ENCODE data around the gene TMEM272.

TMEM272 gene

DNA sequence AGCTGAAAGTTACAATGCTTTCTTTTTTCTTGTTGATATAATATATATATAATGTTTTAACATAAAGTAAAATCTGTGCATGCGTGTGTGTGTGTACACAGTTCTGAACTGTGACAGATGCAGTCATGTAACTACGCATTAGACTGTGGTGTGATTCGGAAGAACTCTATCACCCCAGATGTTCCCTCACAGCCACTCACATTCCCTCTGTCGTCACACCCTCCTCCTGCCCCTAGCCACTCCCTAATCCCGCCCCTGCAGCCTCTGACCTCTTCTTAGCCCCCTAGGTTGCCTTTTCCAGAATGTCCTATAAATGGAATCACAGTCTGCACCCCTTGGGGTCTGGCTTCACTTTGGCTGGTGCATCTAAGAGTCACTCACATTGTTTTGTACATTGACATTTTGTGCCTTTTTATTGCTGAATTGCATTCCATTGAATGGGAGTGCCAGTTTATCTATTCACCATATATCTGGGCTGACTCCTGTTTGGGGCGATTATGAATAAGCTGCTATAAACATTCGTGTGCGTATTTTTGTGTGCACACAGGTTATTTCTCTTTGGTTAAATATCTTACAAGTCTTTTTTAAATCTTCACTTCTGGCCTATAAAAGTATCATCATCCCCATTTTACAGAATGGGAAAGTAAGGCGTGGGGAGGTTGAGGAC lies 61.4 kb downstream of the TMEM272 start:
- no peaks in the 10 kb centered on the region for H3K36me3 Mint-ChIP-seq (ENCODE audit: low read depth)
- TF ChIP-seq, protein P1, sequence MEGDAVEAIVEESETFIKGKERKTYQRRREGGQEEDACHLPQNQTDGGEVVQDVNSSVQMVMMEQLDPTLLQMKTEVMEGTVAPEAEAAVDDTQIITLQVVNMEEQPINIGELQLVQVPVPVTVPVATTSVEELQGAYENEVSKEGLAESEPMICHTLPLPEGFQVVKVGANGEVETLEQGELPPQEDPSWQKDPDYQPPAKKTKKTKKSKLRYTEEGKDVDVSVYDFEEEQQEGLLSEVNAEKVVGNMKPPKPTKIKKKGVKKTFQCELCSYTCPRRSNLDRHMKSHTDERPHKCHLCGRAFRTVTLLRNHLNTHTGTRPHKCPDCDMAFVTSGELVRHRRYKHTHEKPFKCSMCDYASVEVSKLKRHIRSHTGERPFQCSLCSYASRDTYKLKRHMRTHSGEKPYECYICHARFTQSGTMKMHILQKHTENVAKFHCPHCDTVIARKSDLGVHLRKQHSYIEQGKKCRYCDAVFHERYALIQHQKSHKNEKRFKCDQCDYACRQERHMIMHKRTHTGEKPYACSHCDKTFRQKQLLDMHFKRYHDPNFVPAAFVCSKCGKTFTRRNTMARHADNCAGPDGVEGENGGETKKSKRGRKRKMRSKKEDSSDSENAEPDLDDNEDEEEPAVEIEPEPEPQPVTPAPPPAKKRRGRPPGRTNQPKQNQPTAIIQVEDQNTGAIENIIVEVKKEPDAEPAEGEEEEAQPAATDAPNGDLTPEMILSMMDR (IDR thresholded peaks at IDR 0.05; ENCODE audit: unreplicated experiment in 3 of 3): no peak
- no peak overlapping the region for H3K27ac Mint-ChIP-seq
- no peak overlapping the region for H3K4me3 Mint-ChIP-seq
- H3K9me3 Mint-ChIP-seq: no peaks in the 10 kb centered on the region
- H3K27me3 Mint-ChIP-seq (ENCODE audit: low read depth): peaks cover 5% of the 10 kb centered on the region
- peaks cover 53% of the 10 kb centered on the region for H3K4me1 Mint-ChIP-seq

DNA sequence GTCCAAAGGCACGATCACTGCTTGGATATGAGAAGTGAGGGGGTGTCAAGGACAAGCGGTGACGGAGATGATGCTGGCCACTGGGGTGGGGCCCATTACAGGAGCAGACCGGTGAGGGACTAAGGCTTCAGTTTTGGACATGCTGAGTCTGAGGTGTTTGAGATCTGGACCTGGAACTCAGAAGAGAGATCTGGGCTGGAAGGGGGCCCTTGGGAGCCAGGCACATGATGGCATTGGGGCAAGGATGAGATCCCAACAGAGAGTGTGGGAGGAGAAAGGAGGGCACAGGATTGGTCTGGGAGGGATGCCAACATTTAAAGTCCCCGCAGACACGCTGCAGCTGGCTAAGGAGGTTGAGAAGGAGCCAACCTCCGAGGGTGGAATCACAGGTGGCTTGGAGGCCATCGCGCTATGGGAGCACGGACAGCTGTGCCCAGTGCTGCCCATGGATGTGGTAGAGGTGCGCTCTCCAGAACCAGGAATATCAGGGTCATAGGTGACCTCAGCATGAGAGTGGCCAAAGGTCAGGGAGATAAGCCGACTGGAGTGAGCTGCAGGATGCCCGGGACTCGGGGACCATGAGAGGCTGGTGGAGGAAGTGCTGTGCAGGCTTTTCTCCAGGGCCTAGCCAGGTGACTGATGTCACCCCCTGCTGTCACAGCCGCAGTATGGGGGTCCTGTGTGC lies 62.8 kb downstream of the TMEM272 start:
- H3K4me3 Mint-ChIP-seq: no peak overlapping the region
- H3K4me1 Mint-ChIP-seq: peaks cover 58% of the 10 kb centered on the region
- peaks cover 5% of the 10 kb centered on the region for H3K27me3 Mint-ChIP-seq (ENCODE audit: low read depth)
- H3K27ac Mint-ChIP-seq: no peak overlapping the region
- no peaks in the 10 kb centered on the region for H3K36me3 Mint-ChIP-seq (ENCODE audit: low read depth)
- no peaks in the 10 kb centered on the region for H3K9me3 Mint-ChIP-seq
- TF ChIP-seq, protein P1 (IDR thresholded peaks at IDR 0.05; ENCODE audit: unreplicated experiment in 3 of 3): no peak

DNA sequence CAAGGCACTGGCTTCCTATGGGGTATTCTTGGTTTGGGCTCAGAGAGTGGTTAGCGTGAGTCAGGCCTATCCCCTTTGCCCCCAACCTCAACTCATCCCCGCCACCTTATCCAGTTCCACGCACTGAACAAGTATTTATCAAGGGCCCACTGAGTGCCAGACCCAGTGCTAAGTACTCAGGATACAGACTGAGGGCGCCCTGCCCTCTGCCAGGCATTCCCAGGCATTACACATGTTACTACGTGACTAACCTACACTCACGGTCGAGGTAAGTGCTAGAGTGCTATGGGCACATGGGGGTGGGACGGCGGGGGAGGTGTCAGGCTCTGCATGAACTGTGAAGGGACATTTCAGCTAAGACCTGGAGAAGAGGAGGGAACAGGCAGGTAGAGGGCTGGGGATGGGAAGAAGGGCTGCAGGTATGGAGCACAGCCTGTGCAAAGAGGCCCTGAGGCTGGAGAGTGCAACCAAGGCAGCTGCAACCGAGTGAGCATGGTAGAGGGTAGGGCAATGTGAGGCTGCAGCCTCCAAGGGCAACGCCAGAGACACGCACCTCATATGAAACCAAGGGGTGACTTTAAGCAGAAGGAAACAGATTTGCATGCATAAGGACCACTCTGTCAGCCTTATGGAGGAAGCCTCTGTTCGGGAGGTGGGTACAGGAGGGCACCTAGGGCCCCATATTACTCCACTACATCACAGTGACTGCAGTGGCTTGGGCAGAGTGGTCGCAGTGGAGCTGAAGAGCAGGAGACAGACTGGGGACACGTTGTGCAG lies 63.5 kb downstream of the TMEM272 start:
- H3K4me3 Mint-ChIP-seq: no peak overlapping the region

DNA sequence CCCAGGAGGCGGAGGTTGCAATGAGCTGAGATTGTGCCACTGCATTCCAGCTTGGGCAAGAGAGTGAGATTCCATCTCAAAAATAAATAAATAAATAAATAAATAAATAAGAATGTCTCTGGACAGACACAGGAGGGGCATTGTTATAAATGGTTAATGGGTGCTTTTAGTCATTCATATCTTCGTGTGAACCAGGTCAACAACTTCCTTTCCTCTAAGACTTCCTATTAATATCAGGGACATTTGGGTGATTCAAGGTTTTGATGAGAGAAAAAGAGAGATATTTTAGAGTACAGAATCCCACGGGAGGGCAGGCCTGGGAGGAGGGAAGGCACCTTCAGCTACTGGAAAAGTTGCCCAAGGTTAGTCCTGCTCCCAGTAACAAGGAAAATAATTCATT lies 64.9 kb downstream of the TMEM272 start:
- peaks cover 39% of the 10 kb centered on the region for H3K4me1 Mint-ChIP-seq
- no peaks in the 10 kb centered on the region for H3K36me3 Mint-ChIP-seq (ENCODE audit: low read depth)
- TF ChIP-seq, protein P1 (IDR thresholded peaks at IDR 0.05; ENCODE audit: unreplicated experiment in 3 of 3): no peak
- H3K27ac Mint-ChIP-seq: no peak overlapping the region
- no peak overlapping the region for H3K4me3 Mint-ChIP-seq
- H3K27me3 Mint-ChIP-seq (ENCODE audit: low read depth): peaks cover 5% of the 10 kb centered on the region
- no peaks in the 10 kb centered on the region for H3K9me3 Mint-ChIP-seq

More for the DNA sequence above, 63.5 kb downstream of the TMEM272 start:
- no peaks in the 10 kb centered on the region for H3K36me3 Mint-ChIP-seq (ENCODE audit: low read depth)
- TF ChIP-seq, protein P1 (IDR thresholded peaks at IDR 0.05; ENCODE audit: unreplicated experiment in 3 of 3): peak in 1 of 3 experiments; percentile 16
- H3K27ac Mint-ChIP-seq: no peak overlapping the region
- H3K27me3 Mint-ChIP-seq (ENCODE audit: low read depth): peaks cover 5% of the 10 kb centered on the region
- peaks cover 51% of the 10 kb centered on the region for H3K4me1 Mint-ChIP-seq
- no peaks in the 10 kb centered on the region for H3K9me3 Mint-ChIP-seq

DNA sequence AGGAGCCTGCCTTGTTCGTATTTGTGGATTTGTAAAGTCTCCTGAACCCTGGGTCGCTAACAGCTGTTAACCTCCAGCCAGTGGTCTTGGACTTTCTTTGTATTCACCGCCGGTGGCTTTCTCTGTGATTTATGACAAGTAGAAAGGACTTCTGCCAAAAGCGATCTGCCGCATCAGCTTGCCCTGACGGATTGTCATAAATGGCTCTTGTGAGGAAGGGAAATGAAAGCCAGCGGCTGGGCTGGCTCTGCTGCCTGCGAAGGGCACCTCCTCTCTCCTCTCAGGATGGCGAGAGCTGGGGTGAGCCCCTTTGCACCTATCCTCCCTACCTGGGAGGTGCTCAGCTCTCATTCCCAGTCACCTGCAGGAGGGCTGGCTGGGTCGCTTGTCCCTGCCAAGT lies 66.6 kb downstream of the TMEM272 start:
- Mint-ChIP-seq H3K27ac (no peak overlapping the region), H3K36me3 (ENCODE audit: low read depth) (no peaks in the 10 kb centered on the region), H3K27me3 (ENCODE audit: low read depth) (peaks cover 5% of the 10 kb centered on the region), H3K4me1 (peaks cover 32% of the 10 kb centered on the region), H3K4me3 (no peak overlapping the region), H3K9me3 (no peaks in the 10 kb centered on the region)
- TF ChIP-seq, protein P1 (IDR thresholded peaks at IDR 0.05; ENCODE audit: unreplicated experiment in 3 of 3): no peak

Data from nephron (organoid).